ES-I3 (cell line): Measurements from ENCODE around the gene KCNQ1.

Source experiments
- H3K36me3 ChIP-seq: 2 replicates; pipeline ENCODE4 v1.6.1; 2013; ENCODE audit warnings: mild to moderate bottlenecking, low read length, control low read depth, moderate library complexity; ENCODE audit not compliant: insufficient read depth
- H3K4me1 ChIP-seq: 2 replicates; pipeline ENCODE4 v1.6.1; 2013; ENCODE audit warnings: mild to moderate bottlenecking, control low read depth, low read length; ENCODE audit not compliant: insufficient read depth
- H3K9ac ChIP-seq: 2 replicates; pipeline ENCODE4 v1.6.1; 2013; ENCODE audit warnings: low read depth, mild to moderate bottlenecking, low read length, moderate library complexity
- H3K9me3 ChIP-seq: 2 replicates; pipeline ENCODE4 v1.6.1; 2013; ENCODE audit warnings: mild to moderate bottlenecking, low read length, moderate library complexity; ENCODE audit not compliant: control insufficient read depth, insufficient read depth

The KCNQ1 gene

DNA sequence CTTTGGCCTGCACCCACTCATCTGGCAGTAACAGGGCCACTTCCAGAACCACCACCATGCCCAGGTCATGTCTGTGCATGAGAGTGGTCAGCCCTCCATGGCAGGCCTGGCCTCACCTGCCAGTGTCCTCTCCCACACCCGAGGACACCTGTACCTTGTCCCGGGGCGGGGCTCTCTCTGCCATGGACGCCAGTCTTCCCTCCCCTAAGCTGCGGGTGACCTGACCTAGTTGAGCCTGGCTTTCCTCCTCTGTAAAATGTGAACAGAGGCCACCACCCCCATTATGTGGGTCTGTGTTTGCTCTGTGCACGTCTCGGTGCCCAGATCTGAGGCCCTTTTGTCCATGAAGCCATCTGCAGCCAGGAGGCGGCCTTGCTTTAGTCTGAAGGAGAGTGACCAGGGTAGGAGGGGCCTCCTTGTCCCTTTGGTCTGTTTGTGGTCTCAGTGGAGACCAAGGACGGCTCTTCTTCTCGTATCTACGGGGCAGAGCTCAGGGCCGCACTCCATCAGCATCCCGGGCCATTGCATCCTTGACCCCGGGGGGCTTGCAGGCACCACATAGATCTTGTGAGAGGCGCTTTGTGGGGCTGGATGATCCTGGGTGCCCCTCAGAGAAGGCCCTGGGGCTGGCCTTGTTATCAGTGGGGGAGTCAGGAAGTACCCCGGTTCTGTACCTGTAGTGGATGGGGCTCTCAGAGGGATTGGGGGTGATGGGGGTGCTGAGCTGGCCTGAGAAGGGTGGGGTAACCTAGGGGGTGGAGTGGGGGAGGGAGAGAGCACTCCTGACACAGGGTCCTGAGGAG, 121.6 kb downstream of the KCNQ1 start:
- no peak overlapping the region for H3K9ac ChIP-seq
- H3K4me1 ChIP-seq, result peaks cover 1% of the 10 kb centered on the region; the same call in 1 of the 2 replicates
- no peaks in the 10 kb centered on the region for H3K36me3 ChIP-seq
- H3K9me3 ChIP-seq, result no peaks in the 10 kb centered on the region; the same call in 1 of the 2 replicates

DNA sequence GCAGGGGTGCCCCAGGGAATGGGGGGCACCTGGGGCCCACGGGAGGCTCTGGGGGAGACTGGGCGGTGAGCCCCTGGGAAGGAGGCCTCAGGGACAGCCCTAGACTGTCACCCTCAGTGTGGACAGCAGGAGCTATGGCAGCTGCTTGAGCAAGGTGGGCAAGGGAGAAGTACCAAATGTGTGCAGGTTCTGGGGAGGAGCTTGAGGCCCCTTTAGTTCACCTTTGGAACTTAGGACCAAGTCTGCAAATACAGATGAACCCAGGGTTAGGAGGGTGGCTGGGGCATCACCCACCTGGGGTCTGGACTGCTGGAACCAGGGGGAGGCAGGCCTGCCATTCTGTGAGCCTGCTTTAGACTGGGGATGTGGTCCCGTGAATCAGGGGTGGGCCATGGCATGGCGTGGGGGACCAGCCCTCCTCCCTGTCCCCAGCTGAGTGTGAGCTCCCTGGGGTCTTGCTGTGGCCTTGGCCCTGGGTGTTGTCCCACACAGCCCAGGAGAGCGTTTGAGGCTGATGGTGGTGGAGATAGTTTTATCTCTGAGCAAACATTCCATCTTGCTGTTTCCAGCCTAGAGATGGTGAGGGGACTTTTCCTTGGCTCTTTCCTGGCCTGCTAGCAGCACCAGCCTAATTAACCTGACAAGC, 122.3 kb downstream of the KCNQ1 start:
- Histone ChIP-seq H3K4me1 (no peaks in the 10 kb centered on the region), H3K36me3 (no peaks in the 10 kb centered on the region), H3K9ac (no peak overlapping the region), H3K9me3 (no peaks in the 10 kb centered on the region; the same call in 1 of the 2 replicates)

DNA sequence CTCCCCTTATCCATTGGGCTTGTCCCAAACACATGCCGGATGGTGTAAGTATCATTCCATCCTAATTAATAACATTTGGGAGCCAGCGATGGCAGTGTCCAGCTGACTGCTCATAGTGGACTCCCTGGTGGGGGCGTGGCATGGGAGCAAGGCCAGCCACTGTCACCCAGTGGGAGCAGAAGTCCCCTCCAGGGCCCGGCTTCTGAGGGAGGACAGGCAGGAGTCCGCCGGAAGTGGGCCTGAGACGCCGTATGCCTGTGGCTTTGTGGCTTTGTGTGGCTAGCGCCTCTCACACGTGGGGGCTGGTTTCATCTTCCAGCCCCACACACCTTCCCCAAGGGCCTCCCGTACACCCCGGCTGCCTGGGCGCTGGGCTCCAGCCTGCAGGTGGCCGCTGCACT, 124.5 kb downstream of the KCNQ1 start:
- Histone ChIP-seq H3K9ac (no peak overlapping the region), H3K9me3 (no peaks in the 10 kb centered on the region; the same call in 1 of the 2 replicates), H3K4me1 (no peaks in the 10 kb centered on the region), H3K36me3 (no peaks in the 10 kb centered on the region)

DNA sequence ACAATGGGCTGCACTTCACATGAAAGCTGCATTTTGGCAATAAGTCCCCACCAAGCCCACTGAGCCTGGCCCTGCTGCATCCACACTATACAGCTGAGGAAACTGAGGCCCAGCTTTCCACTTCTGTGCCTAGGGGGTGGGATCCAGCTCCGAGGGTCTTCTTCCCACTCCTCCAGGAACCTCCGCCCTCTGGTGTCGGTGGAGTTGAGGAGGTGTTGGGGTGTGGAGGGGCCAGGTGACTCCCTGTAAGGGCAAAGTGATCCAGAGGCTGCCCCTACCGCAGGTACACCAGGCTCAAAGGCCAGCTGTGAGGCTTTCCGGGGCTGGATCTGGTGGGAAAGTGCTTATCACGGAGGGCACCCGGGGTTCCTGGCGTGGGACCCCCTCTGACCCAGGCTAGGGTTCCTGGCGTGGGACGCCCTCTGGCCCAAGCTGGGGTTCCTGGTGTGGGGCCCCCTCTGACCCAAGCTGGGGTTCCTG, 125.0 kb downstream of the KCNQ1 start:
- H3K9ac ChIP-seq, result no peak overlapping the region
- no peaks in the 10 kb centered on the region for H3K36me3 ChIP-seq
- H3K9me3 ChIP-seq, result no peaks in the 10 kb centered on the region; the same call in 1 of the 2 replicates
- no peaks in the 10 kb centered on the region for H3K4me1 ChIP-seq

DNA sequence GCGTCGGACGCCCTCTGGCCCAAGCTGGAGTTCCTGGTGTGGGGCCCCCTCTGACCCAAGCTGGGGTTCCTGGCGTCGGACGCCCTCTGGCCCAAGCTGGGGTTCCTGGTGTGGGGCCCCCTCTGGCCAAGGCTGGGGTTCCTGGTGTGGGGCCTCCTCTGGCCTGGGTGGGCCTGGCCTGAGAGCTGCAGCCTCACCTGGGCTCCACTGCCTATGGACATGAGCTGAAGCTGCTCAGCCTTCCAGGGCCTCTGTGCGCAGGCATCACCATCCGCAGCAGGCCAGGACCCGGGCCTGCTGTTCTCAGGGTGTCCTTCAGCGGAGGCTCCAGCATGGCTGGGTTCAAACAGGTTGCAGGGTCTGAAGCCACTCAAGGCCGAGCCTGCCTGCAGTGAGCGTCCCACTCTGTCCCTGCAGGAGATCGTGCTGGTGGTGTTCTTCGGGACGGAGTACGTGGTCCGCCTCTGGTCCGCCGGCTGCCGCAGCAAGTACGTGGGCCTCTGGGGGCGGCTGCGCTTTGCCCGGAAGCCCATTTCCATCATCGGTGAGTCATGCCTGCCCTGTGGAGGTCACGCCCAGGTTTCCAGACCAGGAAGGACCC, 125.5 kb downstream of the KCNQ1 start:
- H3K9me3 ChIP-seq, result no peaks in the 10 kb centered on the region; the same call in 1 of the 2 replicates
- H3K36me3 ChIP-seq, result no peaks in the 10 kb centered on the region
- H3K4me1 ChIP-seq, result no peaks in the 10 kb centered on the region
- no peak overlapping the region for H3K9ac ChIP-seq

DNA sequence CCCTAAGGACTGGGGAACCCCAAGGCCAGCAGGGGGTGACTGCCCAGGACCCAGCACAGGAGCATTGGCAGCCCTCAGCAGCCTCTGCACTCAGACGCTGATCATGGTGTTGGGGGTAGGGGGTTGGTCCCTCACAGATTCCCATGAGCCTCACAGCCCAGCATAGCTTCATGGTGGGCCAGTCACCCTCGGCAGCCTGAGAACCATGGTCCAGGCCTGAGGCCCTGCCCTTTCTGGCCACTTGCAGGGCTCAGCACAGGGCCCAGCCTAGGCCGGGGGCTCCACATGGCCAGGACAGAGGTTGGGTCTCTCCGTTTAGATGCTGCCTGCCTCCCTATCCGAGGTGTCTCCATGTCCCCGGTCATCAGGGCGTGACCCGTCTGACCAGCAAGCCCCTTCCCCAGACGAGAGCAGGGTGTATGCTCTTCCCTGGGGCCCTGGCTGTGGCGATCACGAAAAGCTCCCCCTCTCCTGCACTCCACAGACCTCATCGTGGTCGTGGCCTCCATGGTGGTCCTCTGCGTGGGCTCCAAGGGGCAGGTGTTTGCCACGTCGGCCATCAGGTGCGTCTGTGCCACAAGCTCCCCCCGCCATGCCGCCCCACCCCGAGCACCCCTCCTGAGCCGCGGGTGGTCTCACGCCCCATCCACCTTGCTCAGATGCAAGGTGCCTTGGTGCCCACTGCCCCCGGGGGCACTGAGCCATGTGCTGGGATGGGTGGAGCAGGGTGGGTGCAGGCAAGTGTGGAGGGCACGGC, 126.2 kb downstream of the KCNQ1 start:
- no peaks in the 10 kb centered on the region for H3K36me3 ChIP-seq
- H3K9me3 ChIP-seq, result no peaks in the 10 kb centered on the region; the same call in 1 of the 2 replicates
- H3K4me1 ChIP-seq, result no peaks in the 10 kb centered on the region
- no peak overlapping the region for H3K9ac ChIP-seq

DNA sequence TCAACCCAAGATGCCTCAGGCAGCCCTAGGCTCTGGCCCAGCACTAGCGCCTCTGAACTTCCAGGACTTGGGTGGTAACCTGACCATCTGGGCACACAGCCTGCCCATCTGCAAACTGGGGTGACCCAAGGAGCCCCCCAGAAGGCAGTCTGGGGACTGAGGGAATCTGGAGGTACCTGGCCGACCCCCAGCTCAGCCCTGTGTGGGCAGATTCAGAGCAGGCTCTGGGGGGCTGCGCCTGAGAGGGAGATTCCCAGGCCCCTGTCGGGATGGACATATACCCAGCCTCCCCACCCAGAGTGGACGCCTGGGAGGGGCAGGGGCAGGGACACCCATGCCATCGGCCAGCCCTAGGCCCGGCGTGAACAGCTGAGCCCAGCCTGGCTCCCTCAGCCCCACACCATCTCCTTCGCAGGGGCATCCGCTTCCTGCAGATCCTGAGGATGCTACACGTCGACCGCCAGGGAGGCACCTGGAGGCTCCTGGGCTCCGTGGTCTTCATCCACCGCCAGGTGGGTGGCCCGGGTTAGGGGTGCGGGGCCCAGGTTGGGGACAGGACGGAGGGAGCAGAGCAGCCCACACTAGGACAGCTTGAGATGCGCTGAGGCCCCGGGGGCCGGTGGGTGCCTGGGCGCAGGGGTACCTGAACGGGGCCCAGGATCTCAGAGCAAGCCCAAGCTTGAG, 126.9 kb downstream of the KCNQ1 start:
- no peaks in the 10 kb centered on the region for H3K36me3 ChIP-seq
- H3K9me3 ChIP-seq, result no peaks in the 10 kb centered on the region; the same call in 1 of the 2 replicates
- no peak overlapping the region for H3K9ac ChIP-seq
- H3K4me1 ChIP-seq, result no peaks in the 10 kb centered on the region

DNA sequence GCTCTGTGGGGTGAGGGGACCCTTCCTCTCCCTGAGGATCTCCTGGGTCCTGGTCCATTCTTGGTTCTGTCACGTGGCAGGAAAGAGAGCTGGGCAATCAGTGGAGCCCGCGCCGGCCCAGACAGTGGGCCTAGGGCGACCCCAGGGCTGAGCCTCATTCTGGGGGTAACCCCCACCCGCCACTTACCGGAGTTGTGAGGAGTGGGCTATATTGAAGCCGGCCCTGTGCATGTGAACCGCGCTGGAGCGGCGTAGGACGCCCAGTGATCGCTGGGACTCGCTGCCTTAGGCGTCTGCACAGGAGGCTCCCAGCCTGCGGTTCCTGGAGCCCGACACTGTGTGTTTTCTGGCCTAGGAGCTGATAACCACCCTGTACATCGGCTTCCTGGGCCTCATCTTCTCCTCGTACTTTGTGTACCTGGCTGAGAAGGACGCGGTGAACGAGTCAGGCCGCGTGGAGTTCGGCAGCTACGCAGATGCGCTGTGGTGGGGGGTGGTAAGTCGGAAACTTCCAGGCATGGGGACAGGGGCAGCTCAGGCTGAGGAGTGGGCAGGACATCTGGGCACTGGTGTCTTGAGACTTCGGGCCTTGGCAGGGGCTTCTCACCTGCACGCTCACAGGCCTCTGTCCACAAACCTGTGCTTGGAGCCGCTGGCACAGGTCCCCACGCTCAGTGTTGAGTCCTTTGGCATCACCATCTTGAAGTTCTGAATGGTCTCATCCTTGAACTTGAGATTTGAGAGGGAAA, 127.9 kb downstream of the KCNQ1 start:
- Histone ChIP-seq H3K9ac (no peak overlapping the region), H3K9me3 (no peaks in the 10 kb centered on the region; the same call in 1 of the 2 replicates), H3K4me1 (no peaks in the 10 kb centered on the region), H3K36me3 (no peaks in the 10 kb centered on the region)

DNA sequence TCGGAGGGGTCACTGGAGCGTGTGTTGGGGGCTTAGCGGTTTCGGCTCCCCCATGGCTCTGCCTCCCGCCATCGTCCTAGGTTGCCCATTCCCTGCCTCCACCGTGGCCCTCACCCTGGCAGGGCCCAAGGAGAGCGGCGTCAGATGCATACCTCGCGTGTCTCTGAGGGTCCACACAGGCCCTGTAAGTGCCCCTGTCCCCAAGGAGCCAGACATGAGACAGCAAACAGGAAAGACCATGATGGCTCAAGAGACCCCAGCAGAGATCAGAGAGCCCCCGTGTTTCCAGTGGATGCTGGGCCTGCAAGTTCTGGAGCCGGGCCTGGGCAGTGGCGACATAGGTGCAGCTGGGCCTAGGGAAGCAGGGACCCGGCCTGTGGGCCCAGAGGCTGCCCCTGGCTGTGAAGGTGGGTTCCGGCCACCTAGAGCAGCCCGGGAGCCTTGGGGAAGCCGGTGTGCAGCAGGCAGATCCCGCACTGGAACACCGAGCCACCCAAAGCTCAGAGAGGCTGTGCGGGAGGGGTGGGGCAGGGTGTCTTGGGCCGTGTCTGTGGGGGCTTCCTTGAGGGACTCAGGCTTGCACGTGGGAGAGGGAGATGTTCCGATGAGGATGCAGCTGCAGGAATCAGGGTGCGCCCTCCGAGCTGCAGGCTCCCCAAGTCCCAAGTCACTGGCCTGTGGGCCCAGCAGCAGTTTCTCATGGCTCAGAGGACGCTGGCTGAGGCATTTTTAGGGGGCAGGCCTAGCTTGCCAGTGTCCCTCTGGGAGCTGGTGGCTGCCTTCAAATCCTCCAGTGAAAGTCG, 128.6 kb downstream of the KCNQ1 start:
- no peaks in the 10 kb centered on the region for H3K36me3 ChIP-seq
- H3K4me1 ChIP-seq, result no peaks in the 10 kb centered on the region
- H3K9me3 ChIP-seq, result no peaks in the 10 kb centered on the region; the same call in 1 of the 2 replicates
- H3K9ac ChIP-seq, result no peak overlapping the region

DNA sequence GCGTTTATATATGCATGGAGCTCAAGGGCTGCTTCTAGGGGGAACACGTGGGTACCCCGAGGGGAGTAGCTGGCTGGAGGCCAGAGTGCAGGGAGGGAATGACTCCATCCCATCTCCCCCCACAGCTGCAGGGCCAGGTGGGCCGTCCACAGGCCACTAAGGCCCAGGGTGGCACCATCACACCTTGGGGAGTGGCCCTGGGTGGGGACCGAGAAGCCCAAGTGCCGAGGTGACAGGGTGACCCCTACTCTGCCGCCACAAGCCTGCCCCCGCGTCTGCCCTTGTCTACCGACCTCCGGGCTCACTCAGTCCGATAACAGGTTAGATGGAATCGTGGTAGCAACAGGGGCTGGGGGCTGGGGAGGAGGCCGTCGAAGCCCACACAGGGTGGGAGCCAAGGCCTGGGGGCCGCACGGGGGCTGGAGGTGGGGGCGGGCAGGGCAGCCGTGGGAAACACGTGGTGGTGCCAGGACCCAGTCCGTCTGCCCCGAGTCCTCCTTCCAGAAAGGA, 129.3 kb downstream of the KCNQ1 start:
- Histone ChIP-seq H3K9ac (no peak overlapping the region), H3K36me3 (no peaks in the 10 kb centered on the region), H3K9me3 (no peaks in the 10 kb centered on the region; the same call in 1 of the 2 replicates), H3K4me1 (no peaks in the 10 kb centered on the region)

DNA sequence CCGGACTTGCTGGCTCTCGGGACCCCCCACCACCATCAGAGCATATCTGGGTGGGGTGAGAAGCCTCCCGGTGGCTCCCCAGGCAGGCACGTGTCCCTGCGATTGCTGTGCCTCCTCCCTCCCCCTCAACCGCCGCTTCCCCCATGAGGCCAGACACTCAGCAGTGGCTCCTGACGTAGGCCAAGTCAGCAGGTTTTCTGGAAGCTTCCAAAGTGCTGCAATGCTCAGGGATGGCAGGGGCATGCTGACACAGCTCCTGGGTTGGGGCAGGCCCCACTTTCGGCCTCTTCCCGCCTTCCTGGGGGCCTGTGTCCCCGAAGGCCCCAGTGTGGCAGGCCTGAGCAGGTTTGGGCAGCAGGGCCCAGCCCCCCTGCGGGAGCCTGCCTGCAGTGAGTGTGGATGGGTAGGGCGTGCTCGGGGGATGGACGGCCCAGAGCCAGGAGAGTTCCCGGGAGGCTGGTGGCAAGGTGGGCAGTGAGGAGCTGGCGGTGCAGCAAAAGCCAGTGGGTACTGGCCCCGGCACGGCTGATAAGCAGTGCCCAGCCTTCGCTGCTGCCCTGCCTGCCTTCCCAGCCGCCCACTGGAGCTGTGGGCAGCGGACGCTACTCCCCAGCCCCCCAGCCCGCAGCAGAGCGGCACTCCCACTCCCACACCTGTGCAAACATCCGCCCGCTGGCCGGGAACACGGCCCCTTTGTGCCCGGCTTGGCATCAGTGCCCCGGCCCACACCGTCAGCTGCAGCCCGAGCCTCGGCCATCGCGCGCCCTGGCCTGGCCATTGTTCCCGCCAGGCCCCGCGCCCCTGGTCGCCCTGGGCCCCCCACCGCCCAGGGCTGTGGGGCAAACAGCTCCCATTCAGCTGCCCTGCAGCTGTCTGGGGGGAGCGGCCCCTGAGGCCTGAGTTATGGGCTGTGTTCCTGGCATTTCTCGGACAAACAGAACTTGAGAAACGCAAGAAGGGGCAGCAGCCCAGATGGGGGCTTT, 130.0 kb downstream of the KCNQ1 start:
- H3K9me3 ChIP-seq, result no peaks in the 10 kb centered on the region
- H3K36me3 ChIP-seq, result no peaks in the 10 kb centered on the region
- no peaks in the 10 kb centered on the region for H3K4me1 ChIP-seq
- H3K9ac ChIP-seq, result no peak overlapping the region
